ENCODE results near the gene CCDC157.

The CCDC157 gene

DNA sequence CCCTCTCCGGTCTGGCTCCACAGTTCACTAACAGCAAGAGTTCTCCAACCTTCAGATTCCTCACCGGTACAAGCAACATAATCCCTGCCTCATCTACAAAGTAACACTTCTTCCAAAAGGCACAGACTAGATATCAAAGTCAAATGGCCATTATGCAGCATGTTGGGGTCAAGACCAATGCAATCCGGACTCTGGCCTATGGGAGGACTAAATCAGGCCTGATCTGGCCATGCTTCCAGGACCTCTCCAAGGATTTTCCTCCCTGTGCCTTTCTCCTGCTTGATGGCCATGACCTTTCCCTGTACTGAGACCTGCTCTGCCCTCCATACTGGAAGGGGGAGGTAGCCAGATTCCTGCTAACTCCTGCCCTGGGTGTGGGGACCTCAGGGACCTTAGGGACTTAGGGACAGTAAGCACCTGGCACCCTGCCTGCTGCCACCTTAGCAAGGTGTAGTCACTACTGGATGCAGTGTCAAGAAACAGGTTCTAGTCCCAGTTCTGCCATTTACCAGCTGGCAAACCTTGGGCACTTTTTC lies 36.7 kb upstream of the CCDC157 start:
- peaks cover 94% of the 10 kb centered on the region for H3K4me1 Mint-ChIP-seq (ENCODE audit: low read depth)
- no peaks in the 10 kb centered on the region for H3K27me3 Mint-ChIP-seq
- H3K9me3 Mint-ChIP-seq (ENCODE audit: low read depth), result no peaks in the 10 kb centered on the region
- H3K27ac Mint-ChIP-seq, result peak overlapping the region; percentile 90
- H3K36me3 Mint-ChIP-seq, result peaks cover 2% of the 10 kb centered on the region
- no peak overlapping the region for H3K4me3 Mint-ChIP-seq

DNA sequence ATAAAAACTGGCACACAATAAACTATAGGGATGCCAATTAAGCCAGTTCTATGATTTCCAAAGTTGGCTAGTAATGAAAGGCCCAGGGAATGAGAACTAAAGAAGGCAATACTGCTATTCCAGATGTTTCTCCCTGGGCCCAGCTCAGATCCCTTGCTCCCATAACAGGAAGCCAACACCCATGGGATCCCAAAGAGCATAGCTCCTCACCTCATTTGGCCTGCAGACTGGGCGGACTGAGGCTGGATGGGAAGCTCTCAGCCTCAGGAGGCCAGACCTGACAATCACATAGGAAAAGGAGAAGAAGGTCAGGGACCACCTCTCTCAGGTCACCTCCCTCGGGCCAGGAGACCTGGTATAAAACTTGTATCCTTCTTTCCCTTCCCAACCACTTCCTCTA lies 35.3 kb upstream of the CCDC157 start:
- Mint-ChIP-seq H3K9me3 (ENCODE audit: low read depth) (no peaks in the 10 kb centered on the region), H3K27ac (peak overlapping the region; percentile 54), H3K27me3 (no peaks in the 10 kb centered on the region), H3K4me1 (ENCODE audit: low read depth) (peaks cover 91% of the 10 kb centered on the region), H3K36me3 (peaks cover 2% of the 10 kb centered on the region), H3K4me3 (peak overlapping the region; percentile 27)

DNA sequence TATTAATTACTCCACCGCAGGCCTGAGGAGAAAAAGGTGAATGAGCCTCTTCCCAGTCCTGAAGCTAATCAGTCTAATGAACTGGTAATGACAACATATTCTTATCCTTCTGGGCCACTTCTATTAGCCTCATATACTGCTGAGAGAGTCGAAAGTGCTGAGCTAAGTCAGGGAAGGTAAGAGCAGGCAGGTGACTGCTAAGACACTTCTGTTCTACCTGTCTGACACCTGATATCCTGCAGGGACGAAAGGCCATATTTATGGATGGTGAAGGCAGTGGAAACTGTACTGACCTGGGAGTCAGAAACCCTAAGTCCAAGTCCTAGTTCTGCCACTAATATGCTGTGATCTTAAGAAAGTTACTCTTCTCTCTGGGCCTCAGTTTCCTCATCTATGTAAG lies 33.6 kb upstream of the CCDC157 start:
- peaks cover 84% of the 10 kb centered on the region for H3K4me1 Mint-ChIP-seq (ENCODE audit: low read depth)
- H3K4me3 Mint-ChIP-seq, result peak overlapping the region; percentile 91
- no peaks in the 10 kb centered on the region for H3K9me3 Mint-ChIP-seq (ENCODE audit: low read depth)
- peak overlapping the region; percentile 91 for H3K27ac Mint-ChIP-seq
- H3K36me3 Mint-ChIP-seq, result peaks cover 2% of the 10 kb centered on the region
- no peaks in the 10 kb centered on the region for H3K27me3 Mint-ChIP-seq

DNA sequence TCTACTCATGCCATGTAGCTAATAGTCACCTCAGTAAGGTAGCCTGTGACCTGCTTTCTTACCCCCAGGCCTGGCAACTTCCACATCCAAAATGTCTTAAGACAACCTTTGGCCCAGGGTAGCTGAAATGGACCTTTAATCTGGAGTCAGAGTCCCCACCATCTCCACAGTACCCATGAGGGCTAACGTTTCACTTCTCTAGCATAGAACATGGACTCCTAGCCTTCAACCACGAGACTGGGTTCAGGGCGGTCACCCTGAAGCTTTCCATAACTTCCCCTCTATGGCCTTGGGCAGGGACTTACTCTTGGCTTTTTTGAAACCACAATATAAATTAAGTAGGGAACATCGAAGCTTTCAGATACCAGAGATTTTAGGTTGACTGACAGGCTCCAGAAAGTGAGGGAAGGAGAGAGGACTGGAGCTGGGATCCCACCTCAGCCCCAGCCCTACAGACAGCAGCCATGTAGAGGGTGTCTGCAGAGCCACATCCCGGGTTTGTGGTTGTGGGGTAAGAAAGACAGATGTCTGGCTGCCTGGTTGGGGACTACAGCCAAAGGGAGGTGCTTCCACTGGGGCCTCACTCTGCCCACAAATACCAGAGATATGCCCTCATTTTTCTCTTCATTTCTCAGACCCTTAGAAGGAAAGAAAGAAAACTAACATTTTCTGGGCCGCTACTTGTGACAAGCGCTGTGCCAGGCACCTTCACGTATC lies 32.6 kb upstream of the CCDC157 start:
- peaks cover 74% of the 10 kb centered on the region for H3K4me1 Mint-ChIP-seq (ENCODE audit: low read depth)
- peak overlapping the region; percentile 91 for H3K4me3 Mint-ChIP-seq
- no peaks in the 10 kb centered on the region for H3K9me3 Mint-ChIP-seq (ENCODE audit: low read depth)
- H3K27me3 Mint-ChIP-seq, result no peaks in the 10 kb centered on the region
- peaks cover 2% of the 10 kb centered on the region for H3K36me3 Mint-ChIP-seq
- peak overlapping the region; percentile 91 for H3K27ac Mint-ChIP-seq

DNA sequence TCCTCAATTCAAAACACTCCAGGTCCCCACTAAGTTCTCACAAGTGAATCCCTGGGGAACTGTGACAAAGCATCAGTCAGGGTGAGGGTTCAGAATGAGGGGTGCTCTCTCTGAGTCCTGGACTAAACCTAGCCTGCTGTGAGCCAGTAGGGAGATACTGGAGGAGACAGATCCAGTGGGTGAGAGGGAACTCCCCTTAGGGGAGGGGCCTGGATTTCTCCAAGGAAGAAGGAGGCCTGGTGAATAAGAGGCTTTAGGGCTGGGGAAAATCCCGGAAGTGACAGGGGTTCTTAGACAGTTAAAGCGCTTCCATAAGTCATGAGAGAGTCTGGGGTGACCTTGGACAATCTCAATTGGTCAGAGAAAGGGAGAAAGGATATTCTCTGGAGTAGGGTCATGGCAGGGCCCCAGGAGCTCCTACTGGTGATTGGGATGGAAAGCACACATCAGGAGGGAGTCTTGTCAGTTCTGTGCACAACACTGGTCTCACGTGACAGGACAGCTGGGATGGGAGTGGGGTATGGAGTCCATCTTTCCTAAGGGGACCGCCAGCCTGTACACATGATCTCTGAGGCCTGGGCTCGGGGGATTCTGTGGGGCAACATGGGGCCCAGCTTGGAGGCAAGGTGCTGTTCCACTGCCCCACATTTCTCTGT lies 31.6 kb upstream of the CCDC157 start:
- Mint-ChIP-seq H3K9me3 (ENCODE audit: low read depth) (no peaks in the 10 kb centered on the region), H3K27ac (peak overlapping the region; percentile 91), H3K36me3 (peaks cover 2% of the 10 kb centered on the region), H3K27me3 (no peaks in the 10 kb centered on the region), H3K4me1 (ENCODE audit: low read depth) (peaks cover 64% of the 10 kb centered on the region), H3K4me3 (peak overlapping the region; percentile 91)

DNA sequence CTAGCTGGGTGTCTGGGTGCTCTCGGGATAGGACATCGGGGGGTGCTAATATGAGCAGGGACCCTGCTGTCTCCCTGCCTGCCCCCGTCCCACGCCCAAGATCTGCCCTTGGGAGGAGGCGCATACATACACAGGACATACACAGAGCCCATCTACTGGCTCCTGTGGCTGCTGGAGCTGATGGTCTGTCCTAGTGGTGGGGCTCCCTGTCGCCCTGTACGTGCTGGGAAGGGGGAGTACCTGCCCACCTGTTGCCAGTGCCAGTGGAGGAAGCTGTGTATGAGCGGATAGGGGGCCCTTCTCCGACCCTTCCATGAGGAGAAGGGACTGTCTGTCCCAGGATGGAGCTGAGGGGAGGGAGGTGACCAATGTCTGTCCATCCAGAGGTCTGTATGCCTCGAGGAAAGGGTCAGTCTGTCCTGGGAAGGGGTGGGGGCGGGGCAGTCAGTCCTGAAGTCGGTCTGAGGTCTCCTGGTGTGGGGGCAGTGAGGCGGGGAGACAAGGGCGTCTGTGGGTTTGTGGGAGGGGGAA lies 31.0 kb upstream of the CCDC157 start:
- H3K4me3 Mint-ChIP-seq, result peak overlapping the region; percentile 91
- no peaks in the 10 kb centered on the region for H3K9me3 Mint-ChIP-seq (ENCODE audit: low read depth)
- peaks cover 58% of the 10 kb centered on the region for H3K4me1 Mint-ChIP-seq (ENCODE audit: low read depth)
- H3K27ac Mint-ChIP-seq, result peak overlapping the region; percentile 91
- peaks cover 3% of the 10 kb centered on the region for H3K36me3 Mint-ChIP-seq
- H3K27me3 Mint-ChIP-seq, result no peaks in the 10 kb centered on the region

DNA sequence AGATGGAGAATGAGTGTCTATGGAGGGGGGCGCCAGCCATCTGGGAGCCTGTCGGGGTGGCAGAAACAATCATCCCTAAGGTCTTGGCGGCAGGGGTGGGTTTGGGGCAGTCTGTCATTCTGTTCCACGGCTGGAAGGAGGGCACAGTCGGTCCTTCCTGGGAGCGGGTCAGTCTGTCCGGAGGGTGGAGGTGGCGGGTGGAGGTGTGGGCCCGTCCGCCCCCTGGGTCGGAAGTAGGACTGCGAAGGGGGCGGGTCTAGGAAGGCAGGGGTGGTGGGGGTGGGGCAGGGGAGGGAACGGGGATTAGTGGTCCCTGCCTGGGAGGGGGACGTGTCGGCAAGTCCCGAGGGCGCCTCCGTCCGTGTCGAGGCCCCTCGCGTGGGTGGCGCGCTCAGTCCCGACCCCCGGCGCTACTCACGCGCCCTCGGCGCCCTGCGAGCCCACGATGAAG lies 30.5 kb upstream of the CCDC157 start:
- H3K9me3 Mint-ChIP-seq (ENCODE audit: low read depth), result no peaks in the 10 kb centered on the region
- peak overlapping the region; percentile 91 for H3K27ac Mint-ChIP-seq
- H3K36me3 Mint-ChIP-seq, result peaks cover 3% of the 10 kb centered on the region
- H3K27me3 Mint-ChIP-seq, result no peaks in the 10 kb centered on the region
- peaks cover 53% of the 10 kb centered on the region for H3K4me1 Mint-ChIP-seq (ENCODE audit: low read depth)
- peak overlapping the region; percentile 91 for H3K4me3 Mint-ChIP-seq

DNA sequence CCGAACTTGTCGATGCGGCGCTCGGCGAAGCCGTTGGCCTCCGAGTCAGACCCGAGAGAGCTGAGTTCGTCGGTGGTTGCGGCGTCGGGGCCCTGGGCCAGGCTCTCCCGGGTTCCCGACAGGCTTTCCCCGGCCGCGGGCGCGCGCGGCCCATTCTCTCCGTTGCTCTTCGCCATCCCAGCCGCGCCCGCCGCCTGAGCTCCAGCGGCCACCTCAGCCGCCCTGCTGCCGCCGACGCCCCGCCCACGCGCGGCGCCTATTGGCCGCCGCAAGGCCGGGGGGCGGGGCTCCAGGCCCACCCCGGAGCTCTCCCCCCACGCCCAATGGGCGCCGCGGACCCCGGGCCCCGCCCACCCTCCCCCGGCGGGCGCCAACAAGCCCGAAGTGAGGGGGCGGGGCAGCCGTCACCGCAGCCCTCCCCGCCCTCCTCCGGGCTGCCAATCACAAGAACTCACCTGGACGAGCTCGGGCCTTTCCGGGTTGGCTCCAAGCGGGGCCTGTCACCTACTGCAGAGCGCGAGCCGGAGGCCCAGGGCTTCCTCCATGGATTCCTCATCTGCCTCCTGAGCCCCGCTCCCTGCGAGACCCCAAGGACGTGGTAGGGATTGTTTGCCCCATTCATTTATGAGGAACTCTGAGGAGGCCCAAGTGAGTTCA lies 30.0 kb upstream of the CCDC157 start, which contains the start of gene TBC1D10A:
TBC1D10A (minus strand) TSS at position 236 of the 657 bp plus-strand sequence; CDS start at position 176, 60 bp downstream.
- no peaks in the 10 kb centered on the region for H3K9me3 Mint-ChIP-seq (ENCODE audit: low read depth)
- peak within 1 kb of the TSS; percentile 91 for H3K4me3 Mint-ChIP-seq
- H3K27ac Mint-ChIP-seq, result peak within 1 kb of the TSS; percentile 91
- H3K4me1 Mint-ChIP-seq (ENCODE audit: low read depth), result peaks cover 48% of the 10 kb centered on the region
- no peaks in the 10 kb centered on the region for H3K27me3 Mint-ChIP-seq
- H3K36me3 Mint-ChIP-seq, result peaks cover 3% of the 10 kb centered on the region

DNA sequence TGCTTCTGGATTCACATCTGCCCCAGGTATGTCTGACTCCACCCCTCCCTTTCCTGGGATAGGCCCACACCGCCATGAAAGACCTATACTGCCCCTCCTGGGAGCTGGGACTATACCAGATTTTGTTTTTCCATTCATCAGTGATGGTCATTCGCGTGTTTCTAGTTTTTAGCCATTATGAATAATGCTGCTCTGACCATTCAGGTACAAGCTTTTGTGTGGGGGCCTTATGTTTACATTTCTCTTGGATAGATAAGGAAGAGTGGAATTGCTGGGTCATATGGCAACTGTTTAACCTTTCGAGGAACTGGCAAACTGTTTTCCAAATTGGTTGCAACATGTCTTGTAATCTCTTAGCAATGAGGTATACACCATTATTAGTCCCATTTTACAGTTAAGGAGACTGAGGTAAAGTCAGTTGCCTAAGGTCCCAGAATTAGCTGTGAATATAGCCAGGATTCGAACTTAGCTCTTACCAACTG lies 28.9 kb upstream of the CCDC157 start:
- Mint-ChIP-seq H3K36me3 (peaks cover 3% of the 10 kb centered on the region), H3K4me1 (ENCODE audit: low read depth) (peaks cover 49% of the 10 kb centered on the region), H3K4me3 (peak overlapping the region; percentile 85), H3K27me3 (no peaks in the 10 kb centered on the region), H3K27ac (peak overlapping the region; percentile 58), H3K9me3 (ENCODE audit: low read depth) (no peaks in the 10 kb centered on the region)

DNA sequence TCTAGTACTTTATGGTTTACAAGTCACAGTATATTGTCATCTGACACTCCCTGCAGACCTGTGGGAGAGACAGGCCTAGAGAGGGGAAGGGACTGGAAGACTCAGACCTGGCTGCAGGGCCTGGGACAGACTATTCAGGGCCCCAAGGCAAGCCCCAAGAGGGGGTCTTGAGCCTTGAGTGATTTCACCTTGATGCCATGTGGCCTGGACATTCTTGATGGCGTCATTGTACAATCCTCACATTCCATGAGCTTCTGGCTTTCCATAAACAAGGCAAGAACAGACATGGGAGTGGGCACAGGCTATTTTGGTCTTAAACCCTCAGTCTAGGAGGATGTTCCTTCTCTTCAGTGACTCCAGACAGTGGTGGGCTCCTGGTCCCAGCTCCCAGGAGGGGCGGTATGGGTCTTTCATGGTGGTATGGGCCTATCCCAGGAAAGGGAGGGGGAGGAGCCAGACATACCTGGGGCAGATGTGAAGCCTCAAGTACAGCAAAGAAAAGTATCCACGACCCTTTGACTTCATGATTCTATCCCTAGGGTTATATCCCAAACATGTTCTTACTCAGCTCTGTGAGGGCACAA lies 28.2 kb upstream of the CCDC157 start:
- H3K36me3 Mint-ChIP-seq, result peaks cover 3% of the 10 kb centered on the region
- no peak overlapping the region for H3K4me3 Mint-ChIP-seq

DNA sequence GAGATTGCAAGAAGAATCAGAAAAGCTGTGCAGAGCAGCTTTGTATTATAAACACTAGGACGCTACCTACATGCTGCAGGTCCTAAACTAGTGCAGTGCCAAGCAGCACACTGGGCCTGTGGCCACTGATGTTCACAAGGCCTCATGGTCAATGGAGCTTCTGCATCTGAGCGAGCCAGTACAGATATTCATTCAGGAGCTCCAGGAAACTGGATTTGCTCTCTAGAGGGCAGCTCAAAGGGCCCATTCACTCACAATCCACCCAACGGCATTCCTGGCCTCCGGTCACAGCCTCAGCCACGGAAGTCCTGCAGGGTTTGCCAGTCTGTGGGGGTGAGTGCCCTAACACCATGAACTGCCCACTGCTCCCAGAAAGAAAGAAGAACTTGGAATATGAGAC lies 24.3 kb upstream of the CCDC157 start:
- peaks cover 6% of the 10 kb centered on the region for H3K36me3 Mint-ChIP-seq
- no peaks in the 10 kb centered on the region for H3K27me3 Mint-ChIP-seq
- no peaks in the 10 kb centered on the region for H3K9me3 Mint-ChIP-seq (ENCODE audit: low read depth)
- H3K4me3 Mint-ChIP-seq, result no peak overlapping the region
- peak overlapping the region; percentile 67 for H3K27ac Mint-ChIP-seq
- H3K4me1 Mint-ChIP-seq (ENCODE audit: low read depth), result peaks cover 33% of the 10 kb centered on the region

More for the DNA sequence above, 28.2 kb upstream of the CCDC157 start:
- Mint-ChIP-seq H3K27ac (peak overlapping the region; percentile 58), H3K4me1 (ENCODE audit: low read depth) (peaks cover 48% of the 10 kb centered on the region), H3K9me3 (ENCODE audit: low read depth) (no peaks in the 10 kb centered on the region), H3K27me3 (no peaks in the 10 kb centered on the region)

DNA sequence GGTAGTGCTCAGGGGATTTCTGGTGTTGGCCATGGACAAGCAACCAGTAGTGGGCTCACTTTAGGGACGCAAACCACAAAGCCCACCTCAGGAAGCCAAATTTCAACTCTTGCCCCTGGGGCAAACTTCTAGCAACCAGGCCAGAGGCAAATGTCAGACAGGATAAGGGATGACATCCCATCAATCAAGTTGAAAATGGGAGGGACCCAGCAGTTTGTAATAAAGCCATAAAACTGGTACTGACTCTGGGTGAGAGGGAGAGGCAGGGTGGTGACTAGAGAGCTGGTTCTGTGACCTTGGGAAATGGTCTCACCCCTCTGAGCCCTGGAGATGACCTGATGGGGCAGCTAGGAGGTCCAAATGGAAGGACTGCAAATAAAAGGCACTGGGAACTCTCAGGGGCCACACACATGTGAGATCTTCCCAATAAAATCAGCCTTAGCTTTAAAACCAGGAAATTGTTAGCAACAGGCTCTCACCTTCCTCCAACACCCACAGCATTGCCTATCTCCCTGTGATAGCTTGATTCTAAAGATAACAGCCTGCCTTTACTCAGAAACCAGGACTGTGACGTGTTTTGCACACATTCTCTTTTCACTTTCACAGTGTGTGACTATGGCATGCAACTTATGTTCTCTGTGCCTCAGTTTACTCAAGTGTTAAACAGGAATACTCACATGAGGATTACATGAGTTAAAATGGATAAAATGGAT lies 23.7 kb upstream of the CCDC157 start:
- no peak overlapping the region for H3K4me3 Mint-ChIP-seq
- peaks cover 28% of the 10 kb centered on the region for H3K4me1 Mint-ChIP-seq (ENCODE audit: low read depth)
- H3K9me3 Mint-ChIP-seq (ENCODE audit: low read depth), result no peaks in the 10 kb centered on the region
- H3K36me3 Mint-ChIP-seq, result peaks cover 6% of the 10 kb centered on the region
- peak overlapping the region; percentile 61 for H3K27ac Mint-ChIP-seq
- no peaks in the 10 kb centered on the region for H3K27me3 Mint-ChIP-seq

DNA sequence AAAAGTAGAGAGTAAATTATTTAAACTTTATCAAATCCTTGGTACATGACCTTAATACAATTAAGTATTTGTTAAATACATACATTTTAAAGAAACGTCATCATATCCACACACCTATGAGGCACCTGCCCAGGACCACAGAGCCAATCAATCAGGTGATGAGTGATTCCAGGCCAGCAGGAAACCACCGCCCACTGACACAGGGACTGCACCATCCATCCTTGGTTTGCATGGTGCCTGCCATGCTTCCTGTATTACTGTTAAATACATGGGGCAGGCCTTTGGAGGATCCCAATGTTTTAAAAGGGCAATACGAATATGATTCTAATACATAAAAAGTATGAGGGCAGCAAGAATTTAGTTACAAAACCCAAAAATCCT lies 23.1 kb upstream of the CCDC157 start:
- H3K27me3 Mint-ChIP-seq, result no peaks in the 10 kb centered on the region
- H3K27ac Mint-ChIP-seq, result peak overlapping the region; percentile 61
- H3K9me3 Mint-ChIP-seq (ENCODE audit: low read depth), result no peaks in the 10 kb centered on the region
- H3K4me1 Mint-ChIP-seq (ENCODE audit: low read depth), result peaks cover 28% of the 10 kb centered on the region
- peaks cover 6% of the 10 kb centered on the region for H3K36me3 Mint-ChIP-seq
- H3K4me3 Mint-ChIP-seq, result no peak overlapping the region

DNA sequence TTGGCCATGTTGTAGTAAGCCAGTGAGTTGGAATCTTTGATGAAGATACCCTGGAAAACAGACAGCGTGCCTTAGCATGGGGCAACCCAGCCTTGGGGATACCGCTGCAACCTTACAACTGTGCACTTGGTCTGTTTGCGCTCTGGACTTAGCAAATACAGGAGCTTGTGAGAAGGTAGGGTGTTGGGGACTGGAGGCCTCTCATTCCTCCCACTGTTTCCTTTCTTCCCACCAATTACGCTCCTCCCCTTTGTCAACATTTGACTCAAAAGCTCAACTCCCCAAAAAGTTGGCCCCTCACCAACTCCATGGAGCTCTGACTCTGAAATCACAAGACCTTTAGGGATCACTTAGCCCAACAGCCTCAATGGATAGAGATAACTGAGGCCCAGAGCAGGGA lies 22.2 kb upstream of the CCDC157 start:
- Mint-ChIP-seq H3K36me3 (peaks cover 6% of the 10 kb centered on the region), H3K4me1 (ENCODE audit: low read depth) (peaks cover 28% of the 10 kb centered on the region), H3K27me3 (no peaks in the 10 kb centered on the region), H3K27ac (no peak overlapping the region), H3K4me3 (no peak overlapping the region), H3K9me3 (ENCODE audit: low read depth) (no peaks in the 10 kb centered on the region)
